Measurements from ENCODE around the gene ALKBH8.

ALKBH8 gene, protein sequence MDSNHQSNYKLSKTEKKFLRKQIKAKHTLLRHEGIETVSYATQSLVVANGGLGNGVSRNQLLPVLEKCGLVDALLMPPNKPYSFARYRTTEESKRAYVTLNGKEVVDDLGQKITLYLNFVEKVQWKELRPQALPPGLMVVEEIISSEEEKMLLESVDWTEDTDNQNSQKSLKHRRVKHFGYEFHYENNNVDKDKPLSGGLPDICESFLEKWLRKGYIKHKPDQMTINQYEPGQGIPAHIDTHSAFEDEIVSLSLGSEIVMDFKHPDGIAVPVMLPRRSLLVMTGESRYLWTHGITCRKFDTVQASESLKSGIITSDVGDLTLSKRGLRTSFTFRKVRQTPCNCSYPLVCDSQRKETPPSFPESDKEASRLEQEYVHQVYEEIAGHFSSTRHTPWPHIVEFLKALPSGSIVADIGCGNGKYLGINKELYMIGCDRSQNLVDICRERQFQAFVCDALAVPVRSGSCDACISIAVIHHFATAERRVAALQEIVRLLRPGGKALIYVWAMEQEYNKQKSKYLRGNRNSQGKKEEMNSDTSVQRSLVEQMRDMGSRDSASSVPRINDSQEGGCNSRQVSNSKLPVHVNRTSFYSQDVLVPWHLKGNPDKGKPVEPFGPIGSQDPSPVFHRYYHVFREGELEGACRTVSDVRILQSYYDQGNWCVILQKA

DNA sequence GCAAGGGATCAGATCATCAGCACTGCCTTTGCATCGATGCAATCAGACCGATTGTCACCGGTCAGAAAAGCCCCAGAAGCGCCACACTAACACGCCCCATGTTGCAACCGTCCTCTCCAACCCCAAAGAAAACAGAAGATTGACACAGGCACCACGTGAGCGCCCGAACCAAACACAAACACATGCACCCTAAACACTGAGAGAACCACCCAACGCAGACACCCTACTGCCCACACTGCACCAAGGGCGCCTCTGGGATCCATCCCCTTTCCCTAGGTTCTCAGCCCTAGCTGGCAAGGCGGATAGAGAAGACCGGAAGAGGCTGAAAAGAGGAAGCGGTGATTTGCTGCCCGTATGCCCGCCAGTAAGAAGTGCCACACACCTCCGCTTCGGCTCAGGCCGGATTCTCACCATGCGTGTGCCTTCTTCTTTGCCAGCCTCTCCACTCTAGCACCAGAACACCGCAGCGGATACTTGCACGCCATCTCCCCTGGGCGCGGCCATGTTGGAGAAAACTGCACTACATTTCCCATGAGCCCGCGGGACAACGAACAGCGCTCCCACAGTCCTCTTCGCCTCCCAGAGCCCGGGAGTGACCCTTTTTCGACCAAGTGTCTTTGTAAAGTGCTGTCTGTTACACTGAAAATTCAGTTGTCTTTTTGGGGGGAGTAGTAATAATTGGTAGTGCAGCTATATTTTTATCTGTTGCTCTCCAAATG, at the start of gene ALKBH8:
Gene ALKBH8, minus strand, starts transcription at position 517 of the 719 bp plus-strand sequence. CDS start 4,842 bp downstream, outside the sequence.
- DNase-seq (ENCODE audit: low read depth in 2 of 3, low spot score in 1 of 3), result peak; percentile 54 to 73 (median 67)

DNA sequence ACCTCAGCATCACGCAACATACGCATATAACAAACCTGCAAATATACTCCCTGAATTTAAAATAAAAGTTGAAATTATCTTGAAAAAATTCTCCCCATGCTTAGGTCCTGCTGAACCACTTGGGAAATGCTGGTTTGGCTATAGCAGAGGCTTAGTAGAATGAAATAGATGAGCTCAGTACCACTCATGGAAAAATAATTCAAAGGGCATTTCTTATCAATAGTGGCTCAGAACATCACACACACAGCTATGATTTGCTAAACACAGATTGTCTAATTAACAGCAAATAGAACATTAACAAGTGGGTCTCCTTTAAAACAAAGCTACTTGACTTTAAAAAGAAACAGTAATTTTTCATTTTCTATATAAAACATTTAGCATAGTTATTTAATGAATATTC, 46.9 kb upstream of the ALKBH8 start:
- no peak for DNase-seq (ENCODE audit: low read depth in 2 of 3, low spot score in 1 of 3)

DNA sequence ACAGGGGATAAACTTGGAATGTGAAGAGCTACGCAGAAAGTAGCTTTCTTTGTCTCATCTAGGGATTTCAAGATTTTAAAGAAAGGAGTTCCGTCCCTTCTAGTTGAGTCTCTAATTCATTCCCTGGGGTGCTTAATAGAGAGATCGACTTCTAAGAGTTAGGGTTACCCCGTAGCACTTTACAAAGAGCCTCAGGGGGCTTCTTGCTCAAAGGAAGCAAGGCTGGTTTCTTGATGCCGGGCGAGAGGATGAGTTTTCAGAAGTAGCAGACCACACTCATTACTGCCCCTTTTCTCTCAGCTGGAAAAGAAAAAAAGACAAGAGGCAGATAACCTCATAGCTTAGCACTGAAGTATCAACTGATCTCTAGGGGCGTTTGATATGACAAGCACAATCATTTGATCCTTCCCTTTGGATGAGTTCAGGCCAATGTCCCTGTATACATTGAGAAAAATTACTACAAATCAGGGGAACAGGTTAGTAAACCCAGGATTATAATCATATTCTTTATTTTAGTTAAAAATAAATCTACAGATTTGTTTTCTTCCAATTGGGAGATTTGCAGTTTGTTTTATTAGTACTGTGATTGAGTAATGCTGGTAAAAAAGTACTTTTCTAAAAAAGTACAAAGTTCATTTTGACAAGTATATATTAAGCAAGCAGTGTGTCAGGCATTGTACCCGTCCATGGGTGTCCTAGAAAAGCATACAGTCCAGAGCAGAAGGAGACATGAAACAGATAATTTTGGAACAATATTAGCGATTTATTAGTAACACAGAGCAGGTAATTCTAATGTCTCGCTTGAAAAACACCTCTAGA, 44.1 kb upstream of the ALKBH8 start:
- no peak for DNase-seq (ENCODE audit: low read depth in 2 of 3, low spot score in 1 of 3)

DNA sequence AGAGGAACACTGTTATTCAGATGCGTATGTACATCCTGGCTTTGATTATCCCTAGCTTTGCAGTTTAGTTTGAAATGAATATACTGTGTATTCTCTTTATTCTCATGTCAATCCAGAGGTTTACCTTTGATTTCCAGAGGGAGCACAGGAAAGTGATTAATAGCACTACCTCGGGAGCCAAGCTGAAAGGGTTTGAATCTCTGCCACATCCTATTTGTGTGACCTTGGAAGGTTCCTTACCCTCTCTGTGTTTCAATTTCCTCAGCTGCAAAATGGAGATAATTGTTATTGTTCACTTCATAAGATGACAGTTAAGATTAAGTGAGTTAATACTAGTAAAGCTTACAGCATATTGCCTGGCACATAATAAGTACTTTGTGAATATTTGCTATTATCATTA, 43.3 kb upstream of the ALKBH8 start:
- no peak for DNase-seq (ENCODE audit: low read depth in 2 of 3, low spot score in 1 of 3)

DNA sequence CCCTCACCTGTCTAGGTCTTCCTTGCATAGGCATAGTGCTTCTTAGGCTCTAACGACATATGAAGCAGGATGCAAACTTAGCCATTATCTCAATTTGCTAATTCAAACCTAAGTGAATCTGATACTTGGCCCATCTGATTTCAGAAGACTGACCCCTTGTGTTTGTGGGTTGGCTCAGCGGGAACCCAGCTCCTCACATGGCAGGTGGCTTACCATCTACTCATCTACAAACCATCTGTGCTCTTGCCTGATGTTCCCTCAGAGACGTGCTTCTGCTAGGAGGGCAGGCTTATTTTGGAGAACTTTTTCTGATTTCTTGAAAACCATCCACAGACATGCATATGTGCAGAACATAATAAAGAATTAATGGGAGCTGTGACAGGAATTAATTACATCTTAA, 40.6 kb upstream of the ALKBH8 start:
- DNase-seq (ENCODE audit: low read depth in 2 of 3, low spot score in 1 of 3), result no peak

DNA sequence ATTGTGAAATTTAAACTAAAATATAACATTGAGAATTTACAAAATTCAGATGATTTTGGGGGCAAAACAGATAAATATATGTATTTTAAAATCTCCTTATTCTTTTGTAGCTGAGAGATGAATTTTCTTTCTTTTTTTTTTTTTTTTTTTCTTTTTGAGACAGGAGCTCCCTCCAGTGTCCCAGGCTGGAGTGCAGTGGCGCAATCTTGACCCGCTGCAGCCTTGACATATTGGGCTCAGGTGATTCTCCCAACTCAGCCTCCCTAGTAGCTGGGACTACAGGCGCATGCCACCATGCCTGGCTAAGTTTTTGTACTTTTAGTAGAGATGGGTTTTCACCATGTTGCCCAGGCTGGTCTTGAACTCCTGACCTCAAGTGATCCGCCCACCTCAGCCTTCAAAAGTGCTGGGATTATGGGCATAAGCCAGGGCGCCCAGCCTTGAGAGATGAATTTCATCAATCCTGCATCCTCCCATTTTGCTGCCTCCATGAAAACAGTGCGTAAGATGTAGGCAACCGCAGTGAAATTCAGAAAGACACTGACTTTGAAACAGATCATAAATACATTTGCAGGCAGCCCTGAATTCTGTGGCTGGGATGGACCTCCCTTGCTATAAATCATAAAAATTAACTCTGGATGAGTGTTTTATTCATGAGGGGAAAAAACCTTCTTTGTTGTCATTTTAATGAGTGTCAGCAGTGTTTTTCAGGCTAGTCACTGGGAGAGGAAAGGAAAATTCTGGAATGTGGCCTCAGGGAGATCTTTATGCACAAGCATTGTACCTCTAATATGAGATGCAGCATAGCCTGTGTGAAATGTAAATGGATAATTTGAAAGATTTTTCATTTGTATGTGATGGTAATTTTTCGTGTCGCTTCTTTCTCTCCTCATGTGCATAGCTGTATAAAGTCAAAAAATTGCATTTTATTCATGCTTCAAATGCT, 39.8 kb upstream of the ALKBH8 start:
- no peak for DNase-seq (ENCODE audit: low read depth in 2 of 3, low spot score in 1 of 3)

DNA sequence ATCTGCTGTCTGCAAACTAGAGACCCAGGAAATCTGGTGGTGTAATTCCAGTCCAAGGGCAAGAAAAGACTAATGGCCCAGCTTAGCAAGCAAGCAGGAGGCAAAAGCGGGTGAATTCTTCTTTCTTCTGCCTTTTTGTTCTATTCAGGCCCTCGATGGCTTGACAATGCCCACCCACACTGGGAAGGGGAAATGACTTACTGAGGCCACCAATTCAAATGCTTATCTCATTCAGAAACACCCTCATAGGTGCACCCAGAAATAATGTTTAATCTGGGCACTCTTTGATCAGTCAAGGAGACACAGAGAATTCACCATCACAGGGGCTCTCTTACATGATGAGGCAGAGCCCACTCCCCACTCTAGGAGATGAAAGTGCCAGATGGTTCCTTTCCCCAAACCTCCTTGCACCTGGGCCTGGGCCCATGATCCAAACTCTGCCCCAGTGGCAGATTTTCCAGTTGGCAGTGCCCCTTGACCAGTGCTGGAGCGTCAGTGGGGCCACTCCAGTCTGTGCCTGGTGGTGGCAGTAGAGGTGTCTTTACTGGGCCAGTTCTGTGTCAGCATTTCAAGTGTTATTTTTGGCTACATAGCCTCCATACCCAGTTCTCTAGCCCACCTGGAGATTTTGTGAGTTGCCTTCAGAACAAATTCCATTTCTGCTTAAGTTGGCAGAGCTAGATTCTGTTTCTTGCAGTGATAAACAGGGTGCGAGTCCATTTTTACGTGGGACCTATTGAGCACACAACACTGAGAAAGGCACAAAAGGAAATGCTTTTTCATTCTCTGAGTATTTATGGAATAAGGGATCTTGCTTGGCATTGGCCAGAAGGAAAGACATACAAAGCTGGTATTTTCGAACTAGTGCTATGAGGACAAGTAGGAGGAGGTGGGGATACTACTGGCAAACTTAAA, 32.9 kb upstream of the ALKBH8 start:
- DNase-seq (ENCODE audit: low read depth in 2 of 3, low spot score in 1 of 3), result no peak

DNA sequence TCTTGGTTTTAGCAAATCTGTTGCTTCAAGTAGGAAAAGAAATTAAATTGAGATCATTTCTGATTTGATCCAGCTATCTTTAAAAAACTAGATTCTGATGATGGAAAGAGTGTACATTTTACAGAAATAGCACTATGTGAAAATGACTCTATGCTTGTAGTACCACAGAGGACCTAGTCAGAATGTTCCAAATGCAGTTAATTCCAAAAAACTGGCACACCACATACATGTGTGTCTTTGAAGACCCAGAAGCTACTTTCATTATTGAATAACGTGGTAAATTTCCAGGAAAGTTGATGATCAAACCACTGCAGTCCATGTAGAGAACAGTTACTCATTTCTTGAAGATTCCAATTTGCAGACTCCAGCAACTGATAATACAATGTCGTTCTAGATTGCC, 29.2 kb upstream of the ALKBH8 start:
- no peak for DNase-seq (ENCODE audit: low read depth in 2 of 3, low spot score in 1 of 3)

DNA sequence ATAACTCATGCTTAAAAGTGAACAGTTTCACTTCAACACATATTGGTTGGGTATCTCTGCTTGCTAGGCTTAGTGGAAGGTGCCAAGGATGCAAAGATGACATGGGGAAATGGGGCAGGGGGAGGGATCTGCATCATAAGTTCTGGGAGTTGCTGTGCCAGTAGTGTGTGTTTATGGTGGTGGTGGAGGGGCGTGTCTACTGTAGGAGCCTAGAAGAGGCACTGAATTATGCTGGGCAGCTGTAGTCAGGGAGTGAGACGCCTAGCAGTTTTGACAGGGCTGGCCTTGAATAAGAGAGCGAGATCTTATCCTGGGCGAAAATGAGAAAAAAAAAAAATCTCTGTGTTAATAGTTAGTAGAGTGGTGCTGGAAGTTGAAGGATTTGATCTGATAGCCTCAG, 28.4 kb upstream of the ALKBH8 start:
- DNase-seq (ENCODE audit: low read depth in 2 of 3, low spot score in 1 of 3), result no peak

DNA sequence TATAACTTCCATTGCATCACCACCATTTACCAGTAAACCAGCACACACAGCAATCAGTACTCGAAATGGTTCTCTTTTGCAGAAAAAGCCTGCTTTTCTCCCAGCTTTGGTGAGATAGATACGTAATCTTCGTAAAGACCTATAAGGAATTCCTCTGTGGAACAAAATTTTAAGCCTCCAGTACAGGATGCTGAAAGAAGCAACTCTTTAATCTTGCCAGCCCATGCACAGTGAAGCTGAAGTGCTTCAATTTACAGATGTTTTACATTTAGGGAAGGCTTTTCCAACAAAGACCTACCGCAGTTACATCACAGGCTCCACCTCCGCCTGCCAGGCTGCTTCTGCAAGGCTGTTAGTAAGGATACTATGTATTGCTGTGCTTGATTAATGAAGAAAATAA, 27.3 kb upstream of the ALKBH8 start:
- DNase-seq (ENCODE audit: low read depth in 2 of 3, low spot score in 1 of 3), result no peak

DNA sequence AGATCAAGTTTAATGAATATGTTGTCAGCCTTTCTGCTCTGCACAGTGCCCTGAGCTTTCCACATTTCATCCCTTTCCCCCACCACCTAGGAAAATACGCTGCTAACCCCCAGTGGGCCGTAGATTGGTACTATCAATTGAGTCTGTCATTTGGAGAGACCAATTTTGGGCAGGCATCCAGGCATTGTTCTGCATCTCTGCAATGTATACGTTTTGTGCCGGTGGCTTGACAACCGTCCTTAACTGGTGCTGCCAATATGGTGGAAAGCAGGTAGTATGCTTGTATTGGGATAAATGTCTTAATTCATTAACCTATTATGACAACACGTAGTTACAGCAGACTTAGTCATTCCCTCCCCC, 26.7 kb upstream of the ALKBH8 start:
- DNase-seq (ENCODE audit: low read depth in 2 of 3, low spot score in 1 of 3), result no peak

DNA sequence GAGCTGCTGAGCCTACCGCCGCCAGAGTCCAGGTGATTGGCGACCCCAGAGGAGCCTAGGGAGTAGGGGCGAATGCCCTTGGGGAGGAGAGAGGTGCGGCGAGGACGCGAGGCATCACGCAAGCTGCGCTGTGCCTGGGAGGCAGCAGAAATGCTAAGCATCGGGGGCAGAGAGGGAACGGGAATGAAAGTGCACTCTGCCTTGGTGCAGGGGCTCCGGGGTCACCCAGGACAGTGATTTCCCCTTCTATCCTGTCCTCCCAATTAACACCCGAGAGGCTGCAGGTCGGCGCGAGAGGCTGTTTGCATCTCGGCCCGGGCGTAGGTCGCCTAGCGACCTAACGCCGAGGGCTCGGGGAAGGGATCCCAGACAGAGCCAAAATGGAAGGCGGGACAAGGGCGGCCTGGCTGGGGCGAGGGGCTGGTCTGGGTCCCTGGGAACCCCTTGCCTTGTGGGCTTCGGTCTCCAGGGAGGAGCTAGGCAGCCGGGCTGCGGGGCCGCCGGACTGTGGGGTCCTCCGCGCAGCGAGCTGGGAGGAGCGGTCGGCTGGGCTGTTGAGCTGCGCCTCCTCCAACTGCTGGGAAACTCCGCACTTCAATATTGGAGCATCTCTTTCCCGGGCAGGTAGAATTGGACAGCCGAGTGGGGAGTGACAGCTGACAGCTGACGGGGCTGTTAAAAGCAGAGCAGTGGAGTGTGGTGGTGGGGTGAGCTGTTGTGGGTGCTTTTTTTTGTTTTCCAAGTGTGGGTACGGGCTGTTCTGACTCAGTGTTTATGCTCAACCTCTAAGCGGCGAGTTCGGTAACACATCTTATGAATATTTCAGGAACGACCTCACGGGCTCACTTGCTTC, 26.1 kb upstream of the ALKBH8 start:
- DNase-seq (ENCODE audit: low read depth in 2 of 3, low spot score in 1 of 3), result peak in 2 of 3 donors; percentile 19 to 35

DNA sequence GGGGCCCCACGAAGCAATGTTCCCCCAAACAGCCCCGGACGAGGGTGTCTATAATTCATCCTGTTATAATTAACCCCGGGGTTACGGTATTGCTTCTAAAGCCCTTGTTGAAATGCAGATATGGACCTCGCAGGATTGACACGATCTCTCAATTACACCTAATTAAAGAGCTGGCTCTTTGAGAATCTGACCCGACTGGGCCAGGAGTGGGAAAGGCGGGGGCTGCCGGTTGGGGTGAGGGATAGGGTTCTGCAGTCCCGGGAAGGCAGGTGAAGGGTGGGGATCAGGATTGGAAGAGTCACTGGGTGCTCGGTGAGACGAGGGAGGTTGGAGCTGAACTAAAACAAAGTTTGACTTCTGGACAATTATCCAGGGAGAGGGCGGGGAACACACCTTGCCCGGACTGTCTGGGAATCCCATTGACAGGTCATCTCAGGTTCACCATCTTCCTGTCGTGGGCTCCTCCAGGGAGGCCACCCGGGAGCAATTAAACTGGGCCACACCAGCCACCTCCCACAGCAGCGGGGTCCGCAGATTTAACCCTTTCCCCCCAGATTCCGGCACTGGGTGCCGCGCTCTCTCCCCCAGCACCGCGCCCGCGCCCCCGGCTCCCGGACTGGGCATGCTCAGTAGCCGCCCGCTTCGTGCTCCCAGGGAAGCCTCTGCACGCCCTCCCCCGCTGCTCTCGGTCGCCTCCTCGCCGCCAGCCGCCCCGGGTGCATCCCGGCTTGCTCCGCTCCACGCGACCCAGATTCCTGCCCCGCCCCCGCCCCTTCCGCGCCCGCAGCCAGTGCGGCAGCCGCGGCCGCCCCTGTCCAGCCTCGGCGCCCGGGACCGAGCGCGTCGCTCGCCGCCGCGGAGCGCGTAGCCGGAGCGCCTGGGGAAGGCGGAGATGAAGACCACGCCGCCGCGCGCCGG, 25.2 kb upstream of the ALKBH8 start, which contains the start of gene ELMOD1:
Gene ELMOD1, plus strand, starts transcription at position 688 of the 918 bp plus-strand sequence. CDS start 27,043 bp downstream, outside the sequence.
- peak in 1 of 3 donors; percentile 37 for DNase-seq (ENCODE audit: low read depth in 2 of 3, low spot score in 1 of 3)

DNA sequence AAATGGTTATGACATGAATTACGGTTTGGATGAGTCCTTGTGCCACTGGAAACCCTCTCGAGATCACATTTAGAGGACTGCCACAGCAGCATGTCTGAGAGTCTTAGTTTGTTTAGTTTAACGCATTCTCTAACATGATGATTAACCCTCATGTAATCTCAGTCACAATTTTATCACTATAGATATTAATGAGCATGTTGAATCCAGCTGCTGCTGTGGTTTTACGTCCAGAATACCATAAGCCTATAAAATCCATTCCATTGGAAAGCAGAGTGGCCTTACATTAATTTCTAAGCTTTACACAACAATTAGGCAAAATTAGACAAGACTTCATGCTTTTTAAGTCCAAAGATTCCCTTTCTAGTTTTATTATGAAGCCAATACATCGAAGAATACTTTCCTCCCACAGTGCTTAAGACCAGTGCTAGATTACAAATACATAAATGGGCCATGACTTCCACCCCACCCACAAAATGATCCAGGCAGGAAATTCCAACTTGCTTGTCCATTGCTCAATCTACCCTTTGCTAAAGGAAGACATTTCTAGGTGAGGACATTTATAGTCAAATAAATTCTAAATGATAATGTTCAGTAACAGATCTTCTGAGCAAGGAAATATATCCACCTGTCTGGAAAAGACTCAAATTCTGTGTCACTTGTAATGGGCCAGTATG, 21.9 kb upstream of the ALKBH8 start:
- no peak for DNase-seq (ENCODE audit: low read depth in 2 of 3, low spot score in 1 of 3)

DNA sequence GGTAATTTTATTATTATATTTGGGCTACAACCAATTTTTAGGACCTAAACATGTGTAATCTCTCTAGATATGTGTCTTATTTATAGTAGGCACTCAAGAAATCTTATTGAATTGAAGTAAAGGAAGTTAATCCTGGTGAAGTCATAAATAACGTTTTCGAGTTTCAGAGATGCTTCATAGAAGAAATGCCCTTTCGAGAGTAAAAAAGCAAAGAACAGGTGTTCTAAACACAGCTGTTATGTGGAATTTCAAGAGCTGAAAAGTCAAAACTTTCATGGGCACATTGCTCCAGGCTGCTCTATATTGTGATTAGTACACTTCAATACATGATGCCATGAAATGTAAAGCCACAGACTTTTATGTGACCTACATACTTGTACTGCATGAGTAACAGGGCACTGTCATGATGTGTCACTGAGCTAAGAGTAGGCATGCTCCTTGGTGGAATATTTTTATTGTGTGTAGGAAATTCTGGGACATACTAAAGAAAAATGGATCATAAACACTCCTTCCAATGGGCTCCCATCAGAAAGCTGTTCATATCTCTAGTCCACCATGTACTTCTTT, 18.2 kb upstream of the ALKBH8 start:
- DNase-seq (ENCODE audit: low read depth in 2 of 3, low spot score in 1 of 3), result no peak

DNA sequence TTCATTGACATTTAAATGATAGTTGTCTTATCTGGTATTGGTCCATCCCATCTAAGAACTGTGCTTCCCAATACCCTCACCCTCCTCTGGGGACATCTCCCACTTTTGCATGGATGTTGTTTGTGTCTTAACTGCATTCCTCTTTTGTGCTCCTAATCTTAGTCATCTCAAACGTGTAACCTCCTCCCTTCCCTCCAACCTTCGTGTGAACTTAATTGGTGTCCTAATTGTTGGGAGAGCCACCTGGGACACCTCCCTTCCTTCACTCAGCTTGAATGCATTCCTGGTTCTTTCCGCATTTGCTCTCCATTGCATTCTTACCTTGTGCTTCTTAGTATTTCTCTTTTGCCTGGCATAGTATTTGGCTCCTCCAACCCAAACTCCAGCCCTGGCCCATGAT, 15.6 kb upstream of the ALKBH8 start:
- no peak for DNase-seq (ENCODE audit: low read depth in 2 of 3, low spot score in 1 of 3)

Data from stimulated activated CD4-positive, alpha-beta T cell treated with anti-CD3 and anti-CD28 coated beads, Interleukin-12 subunit alpha, Interleukin-12 subunit beta, amount 100 ng/mL, for 48 hours (primary cell).